CD4-positive, alpha-beta T cell treated with Interferon alpha-2 for 1 hour (primary cell): ENCODE measurements around the gene MRPS18C.
"Not testable (repeated sequence)": the region's sequence is repeated elsewhere in the genome, so short reads cannot be mapped to it uniquely, and the experiment has no call there.

Experiments
- DNase-seq, 2 donors: peaks; one replicate each; pipeline ENCODE4 v3.0.0-alpha.2; 2020 to 2022

MRPS18C gene

DNA sequence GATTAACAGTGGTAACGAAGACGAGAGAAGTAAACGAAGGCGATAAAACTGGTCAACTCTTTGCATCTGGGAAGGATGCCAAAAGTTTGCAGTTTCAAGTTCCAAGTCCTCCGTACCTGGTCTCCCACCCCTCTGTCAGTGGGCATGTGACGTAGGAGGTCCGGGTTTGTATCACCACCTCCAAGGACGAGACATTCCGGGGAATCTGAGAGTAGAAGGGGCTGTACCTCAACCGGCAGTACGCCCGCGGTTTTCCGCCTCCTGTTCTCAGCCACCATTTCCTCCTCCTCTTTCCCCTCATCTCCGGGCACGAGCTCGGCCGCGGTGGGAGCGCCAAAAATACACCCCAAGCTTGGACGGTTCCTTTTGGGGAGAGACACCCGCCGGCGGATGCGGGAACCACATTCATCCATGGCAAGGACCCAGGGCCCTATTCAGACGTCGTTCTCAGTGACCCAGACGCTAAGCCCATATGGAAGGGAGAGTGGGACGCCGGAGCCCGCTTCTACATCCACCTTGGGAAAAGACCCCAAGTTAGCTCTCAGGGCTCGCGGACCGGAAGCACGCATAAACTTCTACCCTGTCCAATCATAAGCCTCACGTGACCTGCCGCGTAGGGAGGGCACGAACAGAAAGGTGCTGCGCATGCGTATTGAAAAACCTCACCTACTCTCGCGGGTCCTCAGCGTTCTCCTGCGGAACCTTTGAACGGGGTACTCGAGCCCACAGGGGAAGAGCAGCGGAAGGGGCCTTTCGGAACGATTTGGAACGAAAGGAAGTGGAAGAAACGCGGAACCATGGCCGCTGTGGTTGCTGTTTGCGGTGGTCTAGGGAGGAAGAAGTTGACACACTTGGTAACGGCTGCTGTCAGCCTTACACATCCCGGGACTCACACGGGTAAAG, at the start of gene MRPS18C, which contains the start of gene HELQ:
Gene MRPS18C (plus strand): TSS at position 778 of the 903 bp plus-strand sequence. CDS start 20 bp downstream, at position 798.
Gene HELQ (minus strand): TSS at position 543 of the 903 bp plus-strand sequence. CDS start 130 bp downstream, at position 413.
- DNase-seq, result peak; percentile 97 to 98

DNA sequence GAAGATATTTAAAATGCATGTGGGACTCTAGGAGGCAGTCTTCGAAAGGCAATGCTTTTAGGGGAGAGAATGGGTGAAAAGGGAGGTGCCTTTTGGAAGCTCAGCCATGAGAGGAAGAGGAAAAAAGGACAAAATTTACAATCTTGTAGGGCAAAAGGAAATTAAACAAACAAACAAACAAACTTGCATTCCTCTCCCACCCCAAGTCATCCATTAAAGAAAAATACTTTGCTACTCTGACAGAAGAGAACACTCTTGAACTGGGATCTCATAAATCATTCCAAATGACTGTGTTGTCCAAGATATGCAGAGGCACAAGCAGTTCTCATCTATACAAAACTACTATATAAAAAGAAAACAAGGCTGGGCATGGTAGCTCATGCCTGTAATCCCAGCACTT, 47.0 kb upstream of the MRPS18C start:
- DNase-seq, result no peak

DNA sequence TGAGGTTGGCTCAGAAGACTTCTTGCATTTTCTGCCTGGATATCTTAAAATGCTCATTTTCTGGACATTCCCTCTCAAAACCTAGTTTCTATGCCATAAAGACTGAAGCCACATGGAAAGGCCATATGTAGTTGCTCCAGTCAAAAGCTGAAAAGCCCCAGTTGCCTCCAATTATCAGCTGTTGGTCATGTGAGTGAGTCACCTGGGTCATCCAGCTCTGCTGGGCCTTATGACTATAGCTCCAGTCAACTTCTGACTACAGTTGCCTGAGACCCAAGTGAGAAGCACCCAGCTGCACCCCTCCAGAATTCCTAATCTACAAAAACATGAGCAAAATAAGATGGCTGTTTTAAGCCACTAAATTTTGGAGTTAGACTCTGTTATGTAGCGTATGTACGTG, 42.2 kb upstream of the MRPS18C start:
- no peak for DNase-seq

DNA sequence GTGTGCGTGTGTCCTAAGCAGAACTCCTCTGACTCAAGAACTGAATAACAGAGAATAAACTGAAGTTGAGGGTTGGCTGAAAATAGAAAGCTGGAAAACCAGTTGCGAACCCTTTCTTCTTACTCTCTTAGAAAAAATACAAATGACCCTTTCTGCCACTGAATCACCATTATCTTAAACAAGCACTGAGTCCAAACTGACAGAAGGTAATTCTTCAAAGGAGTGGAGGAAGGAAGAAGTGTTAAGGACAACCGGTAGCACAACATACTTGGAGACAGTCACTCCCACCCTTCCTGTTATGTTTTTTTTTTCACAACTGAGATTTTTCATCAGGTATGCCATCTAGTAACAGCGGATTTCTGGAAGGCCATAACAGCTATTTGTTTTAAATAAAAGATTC, 38.3 kb upstream of the MRPS18C start:
- DNase-seq, result no peak

DNA sequence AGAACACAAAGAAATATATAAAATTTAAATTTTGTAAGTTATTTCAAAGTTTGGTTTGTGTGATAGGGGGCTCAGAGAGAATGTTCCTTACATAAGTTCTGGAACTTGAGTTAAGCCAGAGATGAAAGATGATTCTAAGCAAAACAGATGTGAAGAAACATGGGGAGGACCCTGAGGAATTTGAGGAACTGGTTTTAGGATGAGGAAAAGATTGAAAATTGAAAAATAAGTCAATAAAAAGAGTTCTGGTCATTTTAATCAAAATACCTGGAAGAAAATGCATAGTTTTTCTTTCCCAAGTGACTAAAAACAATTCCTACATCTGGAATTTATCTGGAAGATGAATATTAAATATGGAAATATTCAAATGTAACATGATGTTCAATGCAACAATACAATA, 37.6 kb upstream of the MRPS18C start:
- DNase-seq, result no peak

DNA sequence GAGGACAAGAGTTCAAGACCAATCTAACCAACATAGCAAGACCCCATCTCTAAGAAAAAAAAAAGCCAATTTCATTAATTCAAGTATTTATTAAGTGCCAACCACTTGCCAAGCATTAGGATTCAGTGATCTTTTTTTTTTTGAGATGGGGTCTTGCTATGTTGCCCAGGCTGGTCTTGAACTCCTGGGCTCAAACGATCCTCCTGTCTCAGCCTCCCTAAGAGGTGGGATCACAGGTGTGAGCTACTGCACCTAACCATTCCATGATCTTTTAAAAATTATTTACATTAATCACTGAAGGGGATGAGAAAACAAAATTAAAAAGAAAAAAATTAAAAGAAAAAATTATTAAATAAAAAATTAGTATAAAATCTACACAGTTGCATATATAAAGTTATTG, 24.7 kb upstream of the MRPS18C start:
- DNase-seq, result no peak

DNA sequence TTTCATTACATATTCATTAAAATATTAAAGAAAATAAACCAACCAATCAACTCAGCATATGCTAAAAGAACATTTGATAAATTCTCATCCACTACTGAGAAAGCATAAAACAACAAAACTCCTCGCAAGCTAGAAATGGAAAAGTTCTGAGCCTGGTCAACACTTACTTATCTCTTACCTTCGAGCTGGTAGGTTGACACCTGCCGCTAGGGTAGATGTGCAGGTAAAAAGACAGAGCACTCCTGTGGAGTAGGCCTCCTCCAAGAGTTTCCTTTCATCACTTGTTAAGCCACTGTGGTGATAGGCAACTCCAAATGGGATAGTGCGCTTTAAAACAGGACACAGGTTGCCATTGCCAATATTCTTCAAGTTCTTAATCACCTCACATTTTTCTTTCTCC, 19.2 kb upstream of the MRPS18C start:
- no peak for DNase-seq

DNA sequence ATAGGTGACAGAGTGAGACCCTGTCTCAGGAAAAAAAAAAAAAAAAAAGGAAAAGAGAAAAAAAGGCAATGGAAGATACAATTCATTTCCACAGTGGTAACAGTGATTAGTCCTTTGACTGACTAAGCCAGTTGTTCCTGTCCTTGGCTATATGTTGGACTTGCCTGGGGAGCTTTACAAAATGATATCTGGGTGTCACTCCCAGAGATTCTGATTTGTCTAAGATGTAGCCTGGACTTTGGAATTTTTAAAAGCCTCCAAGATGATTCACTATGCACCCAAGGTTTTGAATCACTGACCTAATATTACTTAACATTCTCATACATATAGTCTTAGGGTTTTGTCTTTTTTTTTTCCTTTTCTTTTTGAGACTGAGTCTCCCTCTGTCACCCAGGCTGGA, 17.1 kb upstream of the MRPS18C start:
- DNase-seq, result no peak

DNA sequence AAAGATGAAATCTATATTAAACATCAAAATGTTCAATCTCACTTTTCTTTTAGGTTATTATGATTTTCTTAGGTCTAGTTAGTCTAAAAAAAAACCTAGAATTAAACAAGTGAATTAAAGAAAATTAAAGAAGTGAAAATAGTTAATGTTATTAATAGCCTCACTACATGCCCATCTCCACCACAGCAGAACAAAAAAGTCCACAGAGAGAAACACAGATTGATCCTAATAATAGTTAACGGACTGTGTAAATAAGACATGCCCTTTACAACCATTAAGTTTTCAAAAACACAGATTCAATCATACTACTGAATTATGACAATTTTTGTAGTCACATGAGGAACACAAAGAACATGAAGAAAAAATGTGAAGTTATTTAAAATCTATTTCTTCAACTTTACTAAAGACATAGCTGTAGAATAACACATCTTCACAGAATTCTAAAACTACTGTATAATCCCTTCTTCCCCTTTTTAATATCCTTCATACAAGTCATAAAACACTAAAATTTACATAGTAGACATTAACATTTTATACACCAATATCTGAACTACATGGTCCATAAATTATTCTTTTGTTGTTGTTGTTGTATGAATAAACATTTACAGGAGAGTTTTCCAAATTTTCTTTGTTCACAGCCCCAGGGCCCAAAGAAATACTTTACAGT, 15.6 kb upstream of the MRPS18C start:
- DNase-seq, result no peak

DNA sequence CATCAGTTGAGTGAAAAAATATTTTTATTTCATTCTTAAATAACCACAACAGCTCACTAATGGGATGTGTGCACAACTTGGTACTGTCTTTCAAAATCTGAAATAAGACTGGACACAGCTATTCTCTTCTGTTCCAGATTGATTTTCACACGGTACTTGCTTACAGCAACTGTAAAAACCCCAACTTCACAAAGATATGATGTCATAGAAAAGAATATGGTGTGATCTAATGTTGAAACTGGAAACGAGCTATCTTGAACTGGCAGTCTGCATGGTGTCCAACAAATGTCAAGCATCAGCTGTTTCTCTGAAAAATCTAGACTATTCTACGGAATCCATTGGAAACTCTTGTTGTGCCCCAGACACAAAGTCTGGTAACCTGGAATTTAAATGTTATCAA, 15.0 kb upstream of the MRPS18C start:
- DNase-seq, result no peak

DNA sequence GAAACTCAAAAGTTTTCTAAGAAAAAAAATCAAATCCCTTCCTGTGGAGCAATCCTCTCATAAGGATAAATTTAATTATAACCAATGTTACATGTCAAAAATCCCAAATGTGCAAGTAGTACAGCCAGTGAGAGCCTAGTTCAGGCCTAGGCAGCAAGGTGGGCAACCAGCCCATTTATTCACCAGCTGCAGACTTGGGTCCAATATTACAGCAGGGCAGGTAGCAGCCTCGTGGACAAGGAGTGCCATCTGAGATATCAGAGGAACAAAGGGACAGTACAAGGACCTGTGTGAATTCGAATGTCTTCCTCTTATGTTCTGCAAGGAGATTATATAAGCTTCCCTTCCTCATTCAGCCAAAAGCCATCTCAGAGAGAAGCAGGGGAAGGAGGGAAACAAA, 6.8 kb upstream of the MRPS18C start:
- DNase-seq, result no peak

DNA sequence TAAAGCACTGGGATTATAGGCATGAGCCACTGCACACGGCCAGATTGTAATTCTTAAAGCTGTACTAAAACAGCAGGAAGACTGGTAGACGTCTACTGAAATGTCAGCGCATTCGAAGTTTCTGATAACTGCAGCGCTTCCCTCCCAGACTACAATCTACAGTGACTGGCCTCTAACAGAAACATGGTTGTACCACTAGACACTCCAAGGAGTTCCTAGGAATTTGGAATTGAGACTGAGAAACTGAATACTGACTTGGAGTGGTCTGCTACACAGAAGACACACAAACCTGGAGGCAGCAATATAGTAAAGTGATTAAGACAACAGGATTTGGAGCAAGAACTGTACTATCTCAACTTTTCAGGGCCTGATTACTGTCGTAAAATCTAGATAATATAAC, 1.2 kb upstream of the MRPS18C start:
- peak in 1 of 2 donors; percentile 18 for DNase-seq

DNA sequence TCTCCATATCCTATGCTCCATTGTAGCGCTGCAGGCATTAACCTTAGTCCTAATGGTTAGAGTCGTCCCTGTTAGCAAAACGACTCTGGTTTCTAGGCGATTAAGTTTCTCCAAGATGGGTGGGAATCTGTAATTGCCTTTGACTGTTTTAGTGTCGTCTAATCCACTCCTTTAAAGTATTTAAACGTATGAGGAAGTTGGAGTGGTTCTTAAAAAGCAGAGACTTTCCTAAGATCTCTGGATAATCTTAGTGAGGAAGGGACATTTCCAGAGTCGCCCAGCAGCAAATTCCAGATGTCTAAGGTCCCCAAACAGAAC, 285 bp downstream of the MRPS18C start:
- DNase-seq, result no peak

DNA sequence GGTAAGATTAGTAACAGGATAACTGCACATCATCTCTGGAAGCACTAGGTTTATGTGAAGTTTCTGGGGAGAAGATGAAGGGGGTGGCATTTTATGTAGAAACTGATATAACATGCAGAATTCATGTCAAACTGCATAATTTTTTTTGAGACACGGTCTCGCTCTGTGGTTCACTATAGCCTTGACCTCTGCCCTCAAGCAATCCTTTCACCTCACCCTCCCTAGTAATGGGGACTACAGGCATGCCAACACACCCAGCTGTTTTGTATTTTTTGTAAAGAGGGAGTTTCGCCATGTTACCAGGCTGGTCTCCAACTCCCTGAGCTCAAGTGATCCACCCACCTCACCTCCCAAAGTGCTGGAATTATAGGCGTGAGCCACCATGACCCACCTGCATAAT, 17.6 kb downstream of the MRPS18C start:
- DNase-seq, result no peak

DNA sequence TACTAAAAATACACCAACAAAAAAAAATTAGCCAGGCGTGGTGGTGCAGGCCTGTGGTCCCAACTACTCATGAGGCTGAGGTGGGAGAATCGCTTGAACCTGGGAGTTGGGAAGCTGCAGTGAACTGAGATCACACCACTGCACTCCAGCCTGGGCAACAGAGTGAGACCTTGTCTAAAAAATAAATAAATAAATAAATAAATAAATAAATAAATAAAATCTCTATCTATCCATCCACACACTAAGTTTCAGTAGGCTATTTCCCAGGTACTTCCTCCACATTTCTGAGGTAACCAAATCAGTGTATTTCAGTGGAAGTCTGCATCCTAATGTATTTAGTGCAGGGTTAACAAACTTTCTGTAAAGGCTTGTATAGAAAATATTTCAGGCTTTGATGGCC, 18.1 kb downstream of the MRPS18C start:
- no peak for DNase-seq

DNA sequence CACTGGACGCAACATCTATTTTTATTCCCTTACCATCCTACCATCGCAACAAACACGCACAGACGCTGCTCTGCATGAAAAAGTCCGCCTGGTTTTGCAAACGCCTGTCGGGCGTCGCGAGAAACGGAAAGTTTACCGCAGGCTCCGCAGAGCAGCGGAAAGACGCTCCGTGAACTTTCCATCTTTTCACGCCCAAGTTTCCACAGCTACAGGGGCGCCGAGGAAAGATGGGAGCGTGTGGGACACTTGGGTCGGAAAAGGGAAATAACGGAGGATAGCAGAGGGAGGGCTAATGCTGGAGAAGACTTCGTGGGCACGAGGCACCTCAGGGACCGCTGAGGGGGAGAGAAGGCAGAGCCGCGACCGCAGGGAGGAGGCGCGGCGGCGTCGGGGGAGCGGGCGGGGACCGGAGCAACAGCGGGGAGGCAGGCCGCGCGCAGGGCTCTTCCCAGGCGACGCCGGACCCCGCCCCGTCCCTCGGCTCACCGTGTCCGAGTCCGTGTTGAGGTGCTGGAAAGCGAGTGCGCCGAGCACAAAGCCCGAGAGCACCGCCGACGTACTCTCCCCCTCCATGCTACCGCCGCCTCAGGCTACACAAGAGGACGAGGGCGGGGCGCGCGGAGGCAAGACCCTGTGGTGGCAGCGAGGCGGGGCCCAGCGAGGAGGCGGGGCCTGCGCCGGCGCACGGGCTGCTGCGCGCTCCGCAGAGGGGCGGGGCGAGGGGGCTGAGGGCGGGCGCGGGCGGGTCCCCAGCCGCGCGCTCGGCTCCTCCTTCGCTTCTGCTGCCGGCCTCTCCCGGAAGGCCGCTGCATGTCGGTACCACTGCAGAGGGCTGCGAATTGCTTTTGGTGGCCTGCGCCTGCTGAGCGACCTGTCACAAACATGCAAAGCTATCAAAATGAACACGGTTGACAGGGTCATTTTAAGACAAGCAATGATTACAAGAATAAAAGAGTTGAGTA, 28.9 kb downstream of the MRPS18C start, which contains the start of gene ABRAXAS1:
Gene ABRAXAS1 (minus strand): TSS at position 601 of the 962 bp plus-strand sequence. CDS start 28 bp downstream, at position 573.
- peak; percentile 93 to 95 for DNase-seq

DNA sequence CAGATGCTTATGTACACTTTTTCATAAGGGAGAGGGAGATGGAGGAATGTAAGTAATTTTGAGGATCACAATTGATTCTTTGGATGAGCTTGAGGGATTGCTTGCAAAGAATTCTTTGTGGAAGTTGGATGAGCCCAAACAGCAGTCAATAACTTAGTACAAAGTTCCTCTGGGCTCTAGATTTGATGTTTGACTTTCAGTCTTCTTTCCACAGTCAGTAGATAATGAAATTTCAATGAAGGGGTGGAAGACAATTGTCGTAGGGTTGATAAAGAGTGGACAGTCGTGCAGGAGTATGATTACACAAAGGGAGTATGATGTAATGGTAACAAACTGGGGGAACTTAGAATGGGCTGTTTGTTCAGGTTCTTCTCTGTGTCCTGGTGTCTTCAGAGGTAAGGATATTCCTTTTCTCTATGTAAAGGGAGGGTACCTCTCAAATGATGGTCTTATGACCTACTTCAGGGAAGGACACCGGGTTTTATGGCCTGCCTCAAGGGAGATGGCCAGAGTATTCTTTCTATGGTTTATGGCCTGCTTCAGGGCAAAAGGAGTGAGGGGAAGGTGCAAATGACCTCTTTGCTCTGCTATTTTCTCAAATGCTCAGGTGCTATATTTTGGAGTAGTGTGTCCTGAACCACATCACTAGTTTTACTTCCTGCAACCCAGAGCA, 30.7 kb downstream of the MRPS18C start:
- no peak for DNase-seq

DNA sequence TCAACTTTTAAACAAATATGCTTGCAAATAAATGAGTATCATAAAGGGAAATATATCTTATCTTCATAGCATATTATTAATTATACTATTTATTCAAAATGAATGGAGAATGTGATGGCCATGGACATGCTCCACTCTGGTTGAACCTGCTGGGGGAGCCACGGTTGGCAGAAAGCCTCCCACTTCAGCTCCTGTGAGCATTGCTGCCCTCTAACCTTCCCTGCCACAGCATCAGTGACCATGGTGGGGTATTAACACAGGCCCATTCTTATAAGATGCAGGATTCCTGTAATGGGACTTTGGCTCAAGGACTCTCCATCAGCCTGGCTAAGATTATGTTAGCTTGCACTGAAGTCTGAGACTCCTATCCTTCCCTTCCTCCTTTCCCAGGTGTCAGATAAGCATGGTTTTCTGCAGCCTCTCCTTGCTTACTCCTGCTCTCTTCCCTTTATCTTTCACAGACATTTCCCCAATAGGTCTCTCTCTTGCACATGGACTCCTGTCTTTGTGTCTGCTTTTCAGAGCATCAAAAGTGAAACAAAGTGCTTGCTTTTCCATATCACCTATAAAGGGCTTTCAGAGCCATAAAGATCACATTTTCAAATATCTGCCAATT, 34.0 kb downstream of the MRPS18C start:
- DNase-seq, result no peak

DNA sequence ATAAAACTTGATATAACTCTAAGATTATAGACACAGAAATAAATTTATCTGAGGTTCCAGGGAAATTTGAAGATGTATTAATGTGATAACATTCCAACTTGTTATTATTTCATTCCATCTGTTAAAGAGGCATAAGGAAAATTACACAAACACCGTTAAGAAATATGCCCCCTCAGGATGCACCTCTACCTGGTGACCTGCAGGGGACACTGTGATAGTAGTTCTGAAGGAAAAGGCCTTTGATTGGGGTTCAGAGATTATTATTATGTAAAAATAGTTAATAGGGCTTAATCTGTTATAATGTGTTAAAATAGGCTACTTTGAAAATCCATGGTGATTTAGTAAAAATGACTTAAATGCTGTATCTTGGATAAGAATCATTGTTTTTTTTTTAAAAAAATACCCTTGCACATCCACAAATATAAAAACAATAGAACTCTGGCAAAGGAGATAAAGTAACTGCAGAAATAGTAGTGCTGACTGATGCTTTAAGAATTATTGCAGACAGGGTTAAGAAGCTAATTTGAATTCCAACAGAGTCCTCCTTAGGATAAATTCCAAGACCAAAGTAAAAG, 35.1 kb downstream of the MRPS18C start:
- peak; percentile 6 to 50 for DNase-seq

DNA sequence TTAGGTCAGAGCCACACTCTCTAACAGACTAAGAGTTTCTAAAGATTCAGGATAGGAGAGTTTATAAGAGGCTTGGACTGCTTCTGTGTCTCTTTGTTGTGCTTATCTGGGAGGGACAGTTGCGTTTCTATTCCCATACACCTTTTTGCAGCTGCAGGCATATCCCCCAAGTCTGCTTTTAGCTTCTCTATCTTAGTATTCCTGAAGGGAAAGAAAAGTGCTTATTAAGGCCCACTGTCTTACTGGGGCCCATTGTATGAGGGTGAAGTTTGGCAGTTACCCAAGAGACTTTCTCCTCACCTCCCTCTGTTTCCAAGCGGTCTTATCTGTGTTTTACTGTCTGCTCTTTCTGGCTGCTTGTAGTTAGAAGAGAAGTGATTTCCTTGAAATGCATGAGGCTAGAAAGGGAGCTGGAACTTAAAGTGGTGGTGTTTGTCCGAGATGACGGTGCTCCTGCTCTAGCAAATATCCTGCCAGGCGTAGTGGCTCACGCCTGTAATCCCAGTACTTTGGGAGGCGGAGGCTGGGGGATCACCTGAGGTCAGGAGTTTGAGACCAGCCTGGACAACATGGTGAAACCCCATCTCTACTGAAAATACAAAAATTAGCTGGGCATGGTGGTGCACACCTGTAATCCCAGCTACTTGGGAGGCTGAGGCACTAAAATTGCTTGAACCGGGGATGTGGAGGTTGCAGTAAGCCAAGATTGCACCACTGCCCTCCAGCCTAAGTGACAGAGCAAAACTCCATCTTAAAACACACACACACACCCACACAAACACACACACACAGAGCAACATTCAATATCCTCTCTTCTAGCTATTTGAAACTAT, 40.4 kb downstream of the MRPS18C start:
- DNase-seq, result not testable (repeated sequence)

DNA sequence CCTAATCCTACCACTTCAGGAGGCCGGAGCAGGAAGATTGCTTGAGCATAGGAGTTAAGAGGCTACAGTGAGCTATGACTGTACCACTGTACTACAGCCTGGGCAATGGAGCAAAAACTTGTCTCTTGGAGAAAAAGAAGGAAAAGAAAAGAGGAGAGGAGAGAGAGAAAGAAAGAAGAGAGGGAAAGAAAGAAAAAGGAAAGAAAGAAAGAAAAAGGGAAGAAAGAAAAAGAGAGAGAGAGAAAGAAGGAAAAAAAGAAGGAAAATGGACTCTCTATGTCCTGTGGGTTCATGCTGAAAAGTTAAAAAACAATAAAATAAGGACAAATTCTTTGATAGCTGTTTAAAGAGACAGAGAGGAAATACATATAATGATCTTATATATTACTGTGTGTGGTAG, 42.3 kb downstream of the MRPS18C start:
- DNase-seq, result no peak
